Ovary (tissue), 9 donors: ENCODE results near the gene PIMREG. TPM values are rescaled to one million over a fixed set of nuclear protein-coding genes. Genes with fewer than 3 reads are reported as not detected.

ENCODE experiments used
- DNase-seq, 5 donors: peaks; one replicate each; pipeline ENCODE4 v3.0.0-alpha.2; 2019 to 2020
- H3K27ac ChIP-seq, 2 donors: fragments of 200-600 bp; one replicate each; pipeline versions ENCODE4 v1.5.1 to v1.8.0; 2019 to 2022
- H3K27me3 ChIP-seq: fragments of 200-600 bp; one replicate; pipeline ENCODE4 v1.8.0; 2022
- H3K36me3 ChIP-seq: fragments of 200-600 bp; sonication (generic); one replicate; pipeline ENCODE4 v1.5.1; 2019
- H3K4me1 ChIP-seq: one replicate; pipeline ENCODE4 v1.8.1; 2013; ENCODE audit warnings: mild to moderate bottlenecking, moderate library complexity; ENCODE audit not compliant: insufficient read depth
- H3K4me3 ChIP-seq: fragments of 200-600 bp; sonication (generic); one replicate; pipeline ENCODE4 v1.5.1; 2017
- H3K9me3 ChIP-seq, 2 donors: fragments of 200-600 bp in 1 of 2; sonication (generic) in 1 of 2; one replicate each; pipeline versions ENCODE4 v1.5.1 to v1.8.1; 2013 to 2019; ENCODE audit warnings: mild to moderate bottlenecking in 1 of 2, moderate library complexity in 1 of 2
- CTCF ChIP-seq, 3 donors: fragments of 450-650 bp in 2 of 3; fragments of 200-600 bp in 1 of 3; IDR thresholded peaks; one replicate each; pipeline versions ENCODE4 v1.5.1 to v1.8.0; 2016 to 2022; ENCODE audit warnings: antibody characterized with exemption in 3 of 3, mild to moderate bottlenecking in 1 of 3
- EP300 ChIP-seq: sonication (generic); formaldehyde crosslinking; IDR thresholded peaks from one replicate; pipeline ENCODE4 v1.6.1; 2017; ENCODE audit warnings: antibody characterized with exemption
- POLR2A ChIP-seq: fragments of 450-650 bp; IDR thresholded peaks from one replicate; pipeline ENCODE4 v1.6.1; 2017; ENCODE audit warnings: antibody characterized with exemption, mild to moderate bottlenecking, moderate library complexity
- WGBS, 3 donors: extraction: QIAGEN DNeasy Blood & Tissue Kit in 1 of 3; methylation state at CpG; one replicate each; pipeline versions ENCODE4 v1.1.5 to v1.1.7; 2013 to 2017; 5-methylcytosine and 5-hydroxymethylcytosine counted together
- intact Hi-C, 4 donors: fragments of 100-400 bp; cut with DNase I; formaldehyde crosslinking; loops; one replicate each; pipeline versions ENCODE4 v1.11.0 to v1.15.1; 2022 to 2023
- polyA plus RNA-seq, 2 donors: library from polyadenylated mRNA; stranded (reverse); fragments of 200-250 nt in 1 of 2; fragments of 350-450 nt in 1 of 2; fragmentation: Illumina TruSeq in 1 of 2; extraction: RNeasy Lipid Tissue Mini Kit (QIAGEN cat#74804) in 1 of 2; gene quantifications; one replicate each; pipeline ENCODE4 v1.2.3, GENCODE V29; 2013 to 2014
- total RNA-seq, 7 donors: library from RNA; depleted of rRNA in 2 of 7; stranded (reverse); fragments of >200 nt in 2 of 7; fragmentation: NEBNext Ultra II Directional in 3 of 7; extraction: Animal tissue kit (Norgen Biotek cat#: 25700) in 3 of 7; gene quantifications; one replicate each; pipeline versions ENCODE4 v1.1.0 to v1.2.4, GENCODE V29; 2016 to 2023
- donor health status: DM: no; HTN: no; CAD: no; lungs with moderate emphysema.
- donor health status: DM: no; HTN: no; CAD: no.
- donor health status: Bipolar disorder and iron deficiency.
- donor health status: DM: yes; HTN: yes; CAD: no.
- donor health status: DM: no; HTN: no; CAD: no.
- donor health status: DM: yes; HTN: yes; CAD: no.

The PIMREG gene
- total and polyA plus RNA-seq, 9 donors = 0.20 to 4.7 (median 0.73) TPM; not detected in 1

GRCh38 chr17:6497496-6498221 lies 53.4 kb downstream of the PIMREG start:
- 70 to 73% (median 70%) methylated on average over 9 to 17 of the region's 17 CpGs for WGBS, 3 donors

GRCh38 chr17:6498356-6498755 lies 54.1 kb downstream of the PIMREG start:
- TF ChIP-seq EP300 (no peak), POLR2A (no peak), CTCF (IDR thresholded peaks at IDR 0.05) (no peak)
- peak in 2 of 5 donors; percentile 10 to 13 for DNase-seq

More at GRCh38 chr17:6497496-6498221, 53.4 kb downstream of the PIMREG start:
- intact Hi-C loops = no loop called here
- Histone ChIP-seq H3K36me3 (no peaks in the 10 kb centered on the region), H3K4me3 (no peak overlapping the region), H3K27me3 (no peaks in the 10 kb centered on the region), H3K4me1 (peaks cover 23% of the 10 kb centered on the region), H3K27ac (peak overlapping the region in 1 of 2 donors; percentile 20), H3K9me3 (no peaks in the 10 kb centered on the region)
- DNase-seq = peak in 3 of 5 donors; percentile 15 to 34 (median 30)
- no peak for TF ChIP-seq EP300
- TF ChIP-seq CTCF (IDR thresholded peaks at IDR 0.05) = no peak

GRCh38 chr17:6498901-6499540 lies 54.8 kb downstream of the PIMREG start:
- TF ChIP-seq CTCF (IDR thresholded peaks at IDR 0.05) = no peak
- TF ChIP-seq EP300 = no peak
- no peak for TF ChIP-seq POLR2A
- peaks cover 19% of the 10 kb centered on the region for H3K4me1 ChIP-seq
- no peaks in the 10 kb centered on the region for H3K27me3 ChIP-seq
- no peaks in the 10 kb centered on the region for H3K9me3 ChIP-seq
- peak in 2 of 5 donors; percentile 11 to 16 for DNase-seq
- 92 to 93% (median 92%) methylated on average over 10 of the region's 10 CpGs for WGBS, 3 donors
- H3K27ac ChIP-seq = no peak overlapping the region
- intact Hi-C loops = no loop called here
- no peaks in the 10 kb centered on the region for H3K36me3 ChIP-seq
- H3K4me3 ChIP-seq = no peak overlapping the region

More at GRCh38 chr17:6498356-6498755, 54.1 kb downstream of the PIMREG start:
- no peak overlapping the region for H3K27ac ChIP-seq
- WGBS, 3 donors = 78 to 90% (median 82%) methylated on average over 7 of the region's 7 CpGs
- H3K27me3 ChIP-seq = no peaks in the 10 kb centered on the region
- intact Hi-C loops = no loop called here
- no peaks in the 10 kb centered on the region for H3K36me3 ChIP-seq
- H3K4me3 ChIP-seq = no peak overlapping the region
- no peaks in the 10 kb centered on the region for H3K9me3 ChIP-seq
- peaks cover 19% of the 10 kb centered on the region for H3K4me1 ChIP-seq

Other genes with a start within 250 kb of the PIMREG start
- not detected for gene AIPL1, start 9.3 kb upstream of the PIMREG start, total RNA-seq
- gene AIPL1, start 9.3 kb upstream of the PIMREG start, polyA plus RNA-seq = not detected
- gene PITPNM3, start 112.1 kb downstream of the PIMREG start, total RNA-seq = 10 to 100 TPM; 10.0 to 68.7 (median 30.3) TPM
- 10 to 100 TPM; 10.3 to 12.8 TPM for gene PITPNM3, start 112.1 kb downstream of the PIMREG start, polyA plus RNA-seq
- 10 to 100 TPM; 14.4 to 32.3 (median 20.3) TPM for gene KIAA0753, start 196.3 kb downstream of the PIMREG start, total RNA-seq
- gene KIAA0753, start 196.3 kb downstream of the PIMREG start, polyA plus RNA-seq = 10 to 100 TPM; 12.1 to 15.4 TPM
- 100 to 1,000 TPM in 2 of 7 donors, 10 to 100 TPM in 5; 19.0 to 104 (median 36.1) TPM for gene TXNDC17, start 196.6 kb downstream of the PIMREG start, total RNA-seq
- gene TXNDC17, start 196.6 kb downstream of the PIMREG start, polyA plus RNA-seq = 10 to 100 TPM; 44.9 to 61.9 TPM
- 10 to 100 TPM; 15.0 to 21.9 (median 19.0) TPM for gene MED31, start 207.2 kb downstream of the PIMREG start, total RNA-seq
- gene MED31, start 207.2 kb downstream of the PIMREG start, polyA plus RNA-seq = 10 to 100 TPM; 15.2 to 17.1 TPM
- 1 to 10 TPM in 6 of 7 donors, under 1 TPM in 1; 0.81 to 2.1 (median 1.6) TPM for gene C17orf100, start 207.3 kb downstream of the PIMREG start, total RNA-seq
- gene C17orf100, start 207.3 kb downstream of the PIMREG start, polyA plus RNA-seq = 1 to 10 TPM; 1.2 to 2.0 TPM